ENCODE measurements around the gene PLAC9. TPM values are rescaled to one million over a fixed set of nuclear protein-coding genes. Genes with fewer than 3 reads are reported as not detected.

The PLAC9 gene
- total and polyA plus RNA-seq, 2 donors (not counting 3 experiments of a cell fraction or from before 2014, with no cell fraction given), result 1.7 to 2.0 TPM

DNA sequence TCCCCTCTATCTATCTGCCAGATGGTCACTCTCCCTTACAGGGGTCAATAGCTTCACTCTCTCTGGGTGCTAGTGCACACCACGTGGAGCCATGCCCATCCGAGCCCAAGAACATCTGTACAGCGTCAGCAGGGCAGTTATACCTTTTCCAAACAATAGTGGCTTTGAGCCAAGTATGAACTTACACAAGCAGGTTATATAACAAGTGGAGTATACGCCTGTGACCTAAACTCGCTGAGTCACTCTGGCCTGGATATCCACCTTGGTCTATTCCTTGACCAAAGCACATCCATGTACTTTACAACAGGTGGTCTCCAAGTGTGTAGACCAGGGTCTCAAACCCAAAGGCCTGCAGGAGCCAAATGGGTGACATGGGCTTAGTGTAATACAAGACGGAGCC, 20.3 kb downstream of the PLAC9 start:
- TF ChIP-seq GATA2 (IDR thresholded peaks at IDR 0.05; ENCODE audit: insufficient read depth, insufficient read length, low read depth, low read length) (no peak), POLR2AphosphoS5 (IDR thresholded peaks at IDR 0.05; ENCODE audit: insufficient read depth, low read depth, low read length) (no peak), JUN (IDR thresholded peaks at IDR 0.05; ENCODE audit: borderline replicate concordance, insufficient read depth, insufficient read length, low read depth) (no peak), EZH2 (IDR thresholded peaks at IDR 0.05; ENCODE audit: borderline replicate concordance, low read depth, low read length, severe bottlenecking) (no peak), MYC (IDR thresholded peaks at IDR 0.05; ENCODE audit: low read depth, low read length) (no peak), POLR2A (IDR thresholded peaks at IDR 0.05; ENCODE audit: low read depth, low read length) (no peak), FOS (IDR thresholded peaks at IDR 0.05; ENCODE audit: borderline replicate concordance, insufficient read depth, low read length) (no peak)
- TF ChIP-seq, protein P1, sequence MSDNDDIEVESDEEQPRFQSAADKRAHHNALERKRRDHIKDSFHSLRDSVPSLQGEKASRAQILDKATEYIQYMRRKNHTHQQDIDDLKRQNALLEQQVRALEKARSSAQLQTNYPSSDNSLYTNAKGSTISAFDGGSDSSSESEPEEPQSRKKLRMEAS (IDR thresholded peaks at IDR 0.05; ENCODE audit: insufficient read depth, insufficient read length), result no peak
- TF ChIP-seq, protein P2, sequence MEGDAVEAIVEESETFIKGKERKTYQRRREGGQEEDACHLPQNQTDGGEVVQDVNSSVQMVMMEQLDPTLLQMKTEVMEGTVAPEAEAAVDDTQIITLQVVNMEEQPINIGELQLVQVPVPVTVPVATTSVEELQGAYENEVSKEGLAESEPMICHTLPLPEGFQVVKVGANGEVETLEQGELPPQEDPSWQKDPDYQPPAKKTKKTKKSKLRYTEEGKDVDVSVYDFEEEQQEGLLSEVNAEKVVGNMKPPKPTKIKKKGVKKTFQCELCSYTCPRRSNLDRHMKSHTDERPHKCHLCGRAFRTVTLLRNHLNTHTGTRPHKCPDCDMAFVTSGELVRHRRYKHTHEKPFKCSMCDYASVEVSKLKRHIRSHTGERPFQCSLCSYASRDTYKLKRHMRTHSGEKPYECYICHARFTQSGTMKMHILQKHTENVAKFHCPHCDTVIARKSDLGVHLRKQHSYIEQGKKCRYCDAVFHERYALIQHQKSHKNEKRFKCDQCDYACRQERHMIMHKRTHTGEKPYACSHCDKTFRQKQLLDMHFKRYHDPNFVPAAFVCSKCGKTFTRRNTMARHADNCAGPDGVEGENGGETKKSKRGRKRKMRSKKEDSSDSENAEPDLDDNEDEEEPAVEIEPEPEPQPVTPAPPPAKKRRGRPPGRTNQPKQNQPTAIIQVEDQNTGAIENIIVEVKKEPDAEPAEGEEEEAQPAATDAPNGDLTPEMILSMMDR (IDR thresholded peaks at IDR 0.05; ENCODE audit: extremely low read depth in 1 of 2, insufficient read depth in 1 of 2, low read depth in 1 of 2, low read length in 2 of 2), result no peak
- BruUV-seq (replicated peaks), result no TSS peak
- Histone ChIP-seq H3K4me1 (ENCODE audit: control insufficient read depth, extremely low read depth, insufficient read depth, low read length) (no peaks in the 10 kb centered on the region), H3K9me1 (replicated peaks; ENCODE audit: control insufficient read depth, extremely low read depth, insufficient read depth, low read length) (no peaks in the 10 kb centered on the region), H3K4me3 (replicated peaks in 1 of 3; ENCODE audit: insufficient read depth in 1 of 3, low read depth in 1 of 3, low read length in 3 of 3) (no peak overlapping the region), H3K79me2 (ENCODE audit: control insufficient read depth, insufficient read depth, low read length) (no peaks in the 10 kb centered on the region), H3K27ac (ENCODE audit: insufficient read depth, low read depth, low read length) (no peak overlapping the region), H3K9me3 (replicated peaks; ENCODE audit: control insufficient read depth, insufficient read depth, low read length) (no peaks in the 10 kb centered on the region), H3K9ac (replicated peaks; ENCODE audit: extremely low read depth, insufficient read depth, low read length) (no peak overlapping the region), H3K36me3 (ENCODE audit: control insufficient read depth in 2 of 2, extremely low read depth in 1 of 2, insufficient read depth in 2 of 2, low read length in 2 of 2) (peaks cover 8 to 19% of the 10 kb centered on the region in 2 experiments), H4K20me1 (replicated peaks; ENCODE audit: control insufficient read depth, extremely low read depth, insufficient read depth, low read length) (no peaks in the 10 kb centered on the region), H3K27me3 (ENCODE audit: control insufficient read depth in 2 of 2, insufficient read depth in 2 of 2, low read length in 2 of 2) (no peaks in the 10 kb centered on the region), H2AFZ (ENCODE audit: low read depth, low read length) (no peak overlapping the region), H3K4me2 (ENCODE audit: insufficient read depth, low read length) (no peak overlapping the region)
- DNase-seq (ENCODE audit: low read depth, low spot score), result no peak
- intact Hi-C loops (cut with micrococcal nuclease), result no loop called here
- no peak for FAIRE-seq
- ChIA-PET POLR2A (no interaction called here), CTCF (interaction anchor here (2.2 kb wide), 1 partner anchor 9 kb away, joined by 10 read pairs; no protein-coding TSS in a partner anchor)
- dilution Hi-C loops (cut with MboI; ENCODE audit: extremely low pct_ligation_motif_present, low sequenced_read_pairs), result no loop called here
